ENCODE measurements around the gene PHACTR4.
"Not testable (repeated sequence)": the region's sequence is repeated elsewhere in the genome, so short reads cannot be mapped to it uniquely, and the experiment has no call there.

PHACTR4 gene

DNA sequence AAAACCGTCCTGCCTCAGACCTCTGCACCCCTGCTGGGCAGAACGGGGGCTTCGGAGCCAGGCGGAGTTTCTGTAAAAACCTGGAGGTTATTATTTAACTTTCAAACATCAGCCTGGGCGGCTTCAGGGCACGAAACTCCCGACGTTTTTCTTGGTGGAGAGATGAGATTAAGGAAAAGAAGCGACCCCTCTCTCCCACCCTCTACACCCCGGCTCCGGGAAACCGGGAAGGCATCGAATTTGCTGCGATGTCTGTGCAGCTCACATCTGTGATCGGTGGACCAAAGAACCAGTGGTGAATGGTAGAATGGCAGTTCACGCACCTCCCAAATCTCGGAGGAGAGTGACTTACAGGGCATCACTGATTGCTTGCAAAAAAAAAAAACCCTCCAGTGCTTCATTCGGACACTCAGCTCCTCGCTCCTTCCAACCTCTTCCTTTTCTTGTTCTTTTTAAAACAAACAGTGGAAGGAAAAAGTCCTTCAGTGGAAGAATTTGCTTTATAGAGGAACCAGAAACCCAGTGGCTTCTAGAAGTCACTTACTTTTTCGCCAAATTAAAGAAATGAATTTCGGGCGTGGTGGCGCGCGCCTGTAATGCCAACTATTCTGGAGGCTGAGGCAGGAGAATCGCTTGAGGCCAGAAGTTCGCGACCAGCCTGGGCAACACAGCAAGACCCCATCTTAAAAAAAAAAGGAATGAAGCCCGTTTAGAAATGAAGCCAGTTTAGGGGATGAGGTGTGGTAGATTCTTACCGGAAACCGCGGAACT, 884 bp downstream of the PHACTR4 start:
- H3K79me2 ChIP-seq (ENCODE audit: control insufficient read depth, insufficient read depth, low read length), result peaks cover 28% of the 10 kb centered on the region
- H3K27me3 ChIP-seq (ENCODE audit: insufficient read depth, low read length, poor library complexity), result no peaks in the 10 kb centered on the region
- peak overlapping the region; percentile 98 for H3K56ac ChIP-seq (ENCODE audit: low read length)
- H4K8ac ChIP-seq (ENCODE audit: low read depth, low read length), result peak overlapping the region; percentile 59
- peak overlapping the region; percentile 92 for H3K18ac ChIP-seq (ENCODE audit: low read length)
- peak overlapping the region; percentile 90 for H3K9ac ChIP-seq (ENCODE audit: low read length)
- WGBS (ENCODE audit: extremely low coverage, insufficient coverage, low lambda C conversion rate), result no CpG with 5 or more reads among the region's 32 CpGs
- H3K4me2 ChIP-seq (ENCODE audit: low read length), result peak overlapping the region; percentile 62
- no peak overlapping the region for H2BK15ac ChIP-seq (replicated peaks; ENCODE audit: low read depth)
- H3K23ac ChIP-seq (ENCODE audit: low read length), result peak overlapping the region; percentile 3
- H3K36me3 ChIP-seq (ENCODE audit: control insufficient read depth, insufficient read depth, low read length), result no peaks in the 10 kb centered on the region
- no peak overlapping the region for H2AK5ac ChIP-seq (ENCODE audit: low read length)
- peak; percentile 71 for DNase-seq
- H3K4me1 ChIP-seq (ENCODE audit: control insufficient read depth, low read depth, low read length), result peaks cover 2% of the 10 kb centered on the region
- no peak overlapping the region for H3K4ac ChIP-seq (ENCODE audit: low read depth, low read length)
- peak overlapping the region; percentile 96 for H3K27ac ChIP-seq (ENCODE audit: low read depth, low read length)
- no peak overlapping the region for H2BK120ac ChIP-seq (ENCODE audit: low read depth, low read length)
- peak overlapping the region; percentile 84 for H2BK5ac ChIP-seq (ENCODE audit: low read length)
- H3K4me3 ChIP-seq (ENCODE audit: low read length), result peak overlapping the region; percentile 78
- H3K79me1 ChIP-seq (ENCODE audit: low read length), result peaks cover 2% of the 10 kb centered on the region
- no peak overlapping the region for H4K5ac ChIP-seq (ENCODE audit: low read length)

DNA sequence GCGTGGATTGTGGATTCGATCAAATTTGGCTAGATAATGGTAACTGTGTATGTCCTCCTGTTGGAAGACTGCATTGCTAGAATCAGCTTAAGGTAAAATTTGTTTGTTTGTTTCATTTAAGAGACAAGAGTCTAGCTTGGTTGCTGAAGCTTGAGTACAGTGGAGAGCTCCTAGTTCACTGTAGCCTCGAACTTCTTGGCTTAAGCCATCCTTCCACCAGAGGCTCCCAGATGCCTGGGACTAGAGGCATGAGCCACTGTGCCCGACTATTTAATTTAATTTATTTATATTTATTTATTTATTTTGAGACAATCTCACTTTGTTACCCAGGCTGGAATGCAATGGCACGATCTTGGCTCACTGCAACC, 1.5 kb downstream of the PHACTR4 start:
- Histone ChIP-seq H3K36me3 (ENCODE audit: control insufficient read depth, insufficient read depth, low read length) (no peaks in the 10 kb centered on the region), H2BK120ac (ENCODE audit: low read depth, low read length) (no peak overlapping the region), H3K79me2 (ENCODE audit: control insufficient read depth, insufficient read depth, low read length) (peaks cover 28% of the 10 kb centered on the region), H3K27ac (ENCODE audit: low read depth, low read length) (no peak overlapping the region), H3K4me3 (ENCODE audit: low read length) (no peak overlapping the region), H4K8ac (ENCODE audit: low read depth, low read length) (no peak overlapping the region), H3K27me3 (ENCODE audit: insufficient read depth, low read length, poor library complexity) (no peaks in the 10 kb centered on the region), H3K56ac (ENCODE audit: low read length) (peak overlapping the region; percentile 98), H4K5ac (ENCODE audit: low read length) (no peak overlapping the region), H3K9ac (ENCODE audit: low read length) (peak overlapping the region; percentile 52), H3K23ac (ENCODE audit: low read length) (no peak overlapping the region), H3K79me1 (ENCODE audit: low read length) (peaks cover 2% of the 10 kb centered on the region), H3K4me1 (ENCODE audit: control insufficient read depth, low read depth, low read length) (peaks cover 2% of the 10 kb centered on the region), H3K4ac (ENCODE audit: low read depth, low read length) (no peak overlapping the region), H3K4me2 (ENCODE audit: low read length) (peak overlapping the region; percentile 59), H3K18ac (ENCODE audit: low read length) (no peak overlapping the region), H2BK5ac (ENCODE audit: low read length) (no peak overlapping the region), H2BK15ac (replicated peaks; ENCODE audit: low read depth) (no peak overlapping the region), H2AK5ac (ENCODE audit: low read length) (no peak overlapping the region)
- DNase-seq, result peak; percentile 8
- WGBS (ENCODE audit: extremely low coverage, insufficient coverage, low lambda C conversion rate), result no CpG with 5 or more reads among the region's 5 CpGs

DNA sequence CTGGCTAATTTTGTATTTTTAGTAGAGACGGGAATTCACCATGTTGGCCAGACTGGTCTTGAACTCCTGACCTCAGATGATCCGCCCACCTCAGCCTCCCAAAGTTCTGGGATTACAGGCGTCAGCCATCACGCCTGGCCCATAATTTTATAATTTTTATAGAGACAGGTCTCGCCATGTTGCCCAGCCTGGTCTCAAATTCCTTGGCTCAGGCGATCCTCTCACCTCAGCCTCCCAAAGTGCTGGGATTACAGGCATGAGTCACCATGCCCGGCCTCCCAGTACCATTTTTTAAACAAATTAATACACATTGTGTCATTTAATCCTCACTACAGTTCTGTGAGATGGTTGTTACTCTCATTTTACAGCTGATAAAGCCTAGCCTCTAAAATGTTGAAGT, 3.9 kb downstream of the PHACTR4 start:
- not testable (repeated sequence) for H3K4me3 ChIP-seq (ENCODE audit: low read length); H3K27me3 ChIP-seq (ENCODE audit: insufficient read depth, low read length, poor library complexity); H3K4me1 ChIP-seq (ENCODE audit: control insufficient read depth, low read depth, low read length); H2AK5ac ChIP-seq (ENCODE audit: low read length); H2BK15ac ChIP-seq (replicated peaks; ENCODE audit: low read depth); H2BK5ac ChIP-seq (ENCODE audit: low read length); H3K9ac ChIP-seq (ENCODE audit: low read length); H4K8ac ChIP-seq (ENCODE audit: low read depth, low read length); H3K36me3 ChIP-seq (ENCODE audit: control insufficient read depth, insufficient read depth, low read length); H3K23ac ChIP-seq (ENCODE audit: low read length); H3K79me1 ChIP-seq (ENCODE audit: low read length); H4K5ac ChIP-seq (ENCODE audit: low read length); H3K4ac ChIP-seq (ENCODE audit: low read depth, low read length); H2BK120ac ChIP-seq (ENCODE audit: low read depth, low read length); H3K18ac ChIP-seq (ENCODE audit: low read length); H3K4me2 ChIP-seq (ENCODE audit: low read length); H3K27ac ChIP-seq (ENCODE audit: low read depth, low read length); H3K56ac ChIP-seq (ENCODE audit: low read length)
- WGBS (ENCODE audit: extremely low coverage, insufficient coverage, low lambda C conversion rate), result no CpG with 5 or more reads among the region's 7 CpGs
- H3K79me2 ChIP-seq (ENCODE audit: control insufficient read depth, insufficient read depth, low read length), result peaks cover 32% of the 10 kb centered on the region
- DNase-seq, result peak; percentile 13

DNA sequence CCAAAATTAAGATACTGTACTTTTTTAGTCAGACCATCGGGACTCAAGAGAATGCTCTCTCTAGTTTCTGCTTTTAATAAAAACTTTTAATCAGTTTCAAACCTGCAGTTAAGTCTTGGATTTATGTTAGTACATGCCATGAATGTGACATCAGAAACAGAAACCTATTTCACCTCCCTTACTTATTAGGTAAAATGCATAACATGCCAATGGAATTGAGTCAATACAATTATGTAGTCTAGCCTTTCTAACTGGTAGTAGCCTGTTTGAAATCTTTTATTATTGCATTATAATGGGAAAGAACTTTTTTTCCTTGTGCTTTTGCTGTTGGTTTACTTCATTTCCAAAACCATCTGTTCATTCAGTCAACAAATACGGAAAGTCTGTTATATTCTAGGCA, 4.8 kb downstream of the PHACTR4 start:
- H2AK5ac ChIP-seq (ENCODE audit: low read length), result no peak overlapping the region
- H3K4me1 ChIP-seq (ENCODE audit: control insufficient read depth, low read depth, low read length), result peaks cover 2% of the 10 kb centered on the region
- H3K4me3 ChIP-seq (ENCODE audit: low read length), result no peak overlapping the region
- no peak overlapping the region for H3K4me2 ChIP-seq (ENCODE audit: low read length)
- no peaks in the 10 kb centered on the region for H3K36me3 ChIP-seq (ENCODE audit: control insufficient read depth, insufficient read depth, low read length)
- H3K27ac ChIP-seq (ENCODE audit: low read depth, low read length), result no peak overlapping the region
- no peak overlapping the region for H4K5ac ChIP-seq (ENCODE audit: low read length)
- DNase-seq, result peak; percentile 35
- peaks cover 35% of the 10 kb centered on the region for H3K79me2 ChIP-seq (ENCODE audit: control insufficient read depth, insufficient read depth, low read length)
- no peak overlapping the region for H2BK15ac ChIP-seq (replicated peaks; ENCODE audit: low read depth)
- H3K9ac ChIP-seq (ENCODE audit: low read length), result no peak overlapping the region
- H2BK5ac ChIP-seq (ENCODE audit: low read length), result no peak overlapping the region
- no peak overlapping the region for H3K56ac ChIP-seq (ENCODE audit: low read length)
- no CpG with 5 or more reads among the region's 2 CpGs for WGBS (ENCODE audit: extremely low coverage, insufficient coverage, low lambda C conversion rate)
- H3K23ac ChIP-seq (ENCODE audit: low read length), result no peak overlapping the region
- H3K4ac ChIP-seq (ENCODE audit: low read depth, low read length), result no peak overlapping the region
- peaks cover 4% of the 10 kb centered on the region for H3K79me1 ChIP-seq (ENCODE audit: low read length)
- H3K27me3 ChIP-seq (ENCODE audit: insufficient read depth, low read length, poor library complexity), result no peaks in the 10 kb centered on the region
- H3K18ac ChIP-seq (ENCODE audit: low read length), result no peak overlapping the region
- no peak overlapping the region for H4K8ac ChIP-seq (ENCODE audit: low read depth, low read length)
- no peak overlapping the region for H2BK120ac ChIP-seq (ENCODE audit: low read depth, low read length)

DNA sequence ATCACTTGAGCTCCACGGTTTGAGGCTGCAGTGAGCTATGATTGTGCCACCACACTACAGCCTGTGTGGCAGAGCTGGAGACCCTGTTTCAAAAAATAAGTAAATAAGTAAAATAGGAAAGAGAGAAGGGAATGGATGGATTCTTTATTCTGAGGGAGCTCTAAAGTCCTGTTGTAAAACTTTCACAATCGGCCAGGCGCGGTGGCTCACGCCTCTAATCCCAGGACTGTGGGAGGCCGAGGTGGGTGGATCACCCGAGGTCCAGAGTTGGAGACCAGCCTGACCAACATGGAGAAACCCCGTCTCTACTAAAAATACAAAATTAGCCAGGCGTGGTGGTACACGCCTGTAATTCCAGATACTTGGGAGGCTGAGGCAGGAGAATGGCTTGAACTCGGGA, 6.1 kb downstream of the PHACTR4 start:
- not testable (repeated sequence) for H2BK15ac ChIP-seq (replicated peaks; ENCODE audit: low read depth); H4K8ac ChIP-seq (ENCODE audit: low read depth, low read length); H2BK5ac ChIP-seq (ENCODE audit: low read length); H3K36me3 ChIP-seq (ENCODE audit: control insufficient read depth, insufficient read depth, low read length); H3K56ac ChIP-seq (ENCODE audit: low read length); DNase-seq; H3K9ac ChIP-seq (ENCODE audit: low read length); H3K23ac ChIP-seq (ENCODE audit: low read length); H3K4me2 ChIP-seq (ENCODE audit: low read length); H3K4me3 ChIP-seq (ENCODE audit: low read length); H2AK5ac ChIP-seq (ENCODE audit: low read length); H3K18ac ChIP-seq (ENCODE audit: low read length); H3K79me1 ChIP-seq (ENCODE audit: low read length); H3K4ac ChIP-seq (ENCODE audit: low read depth, low read length); H3K27ac ChIP-seq (ENCODE audit: low read depth, low read length); H3K4me1 ChIP-seq (ENCODE audit: control insufficient read depth, low read depth, low read length); H3K27me3 ChIP-seq (ENCODE audit: insufficient read depth, low read length, poor library complexity); H2BK120ac ChIP-seq (ENCODE audit: low read depth, low read length); H4K5ac ChIP-seq (ENCODE audit: low read length)
- H3K79me2 ChIP-seq (ENCODE audit: control insufficient read depth, insufficient read depth, low read length), result peaks cover 36% of the 10 kb centered on the region
- no CpG with 5 or more reads among the region's 11 CpGs for WGBS (ENCODE audit: extremely low coverage, insufficient coverage, low lambda C conversion rate)

DNA sequence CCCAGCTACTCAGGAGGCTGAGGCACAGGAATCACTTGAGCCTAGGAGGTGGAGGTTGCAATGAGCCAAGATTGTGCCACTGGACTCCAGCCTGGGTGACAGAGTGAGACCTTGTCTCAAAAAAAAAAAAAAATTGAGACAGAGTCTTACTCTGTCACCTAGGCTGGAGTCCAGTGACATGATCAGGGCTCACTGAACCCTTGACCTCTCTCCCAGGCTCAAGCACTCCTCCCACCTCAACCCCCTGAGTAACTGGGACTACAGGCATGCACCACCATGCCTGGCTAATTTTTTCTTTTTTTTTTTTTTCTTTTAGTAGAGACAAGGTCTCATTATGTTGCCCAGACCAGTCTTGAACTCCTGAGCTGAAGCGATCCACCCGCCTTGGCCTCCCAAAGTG, 6.7 kb downstream of the PHACTR4 start:
- H2AK5ac ChIP-seq (ENCODE audit: low read length); H3K4me3 ChIP-seq (ENCODE audit: low read length): not testable (repeated sequence)

More for the DNA sequence above, 6.7 kb downstream of the PHACTR4 start:
- not testable (repeated sequence) for H3K4me2 ChIP-seq (ENCODE audit: low read length); H3K36me3 ChIP-seq (ENCODE audit: control insufficient read depth, insufficient read depth, low read length); H2BK120ac ChIP-seq (ENCODE audit: low read depth, low read length); H3K27ac ChIP-seq (ENCODE audit: low read depth, low read length); H3K23ac ChIP-seq (ENCODE audit: low read length); H3K18ac ChIP-seq (ENCODE audit: low read length); H3K56ac ChIP-seq (ENCODE audit: low read length); H3K79me1 ChIP-seq (ENCODE audit: low read length); H2BK15ac ChIP-seq (replicated peaks; ENCODE audit: low read depth); H3K27me3 ChIP-seq (ENCODE audit: insufficient read depth, low read length, poor library complexity); H3K4ac ChIP-seq (ENCODE audit: low read depth, low read length); H3K4me1 ChIP-seq (ENCODE audit: control insufficient read depth, low read depth, low read length); H4K5ac ChIP-seq (ENCODE audit: low read length); H4K8ac ChIP-seq (ENCODE audit: low read depth, low read length); H2BK5ac ChIP-seq (ENCODE audit: low read length); DNase-seq; H3K9ac ChIP-seq (ENCODE audit: low read length)
- no CpG with 5 or more reads among the region's 2 CpGs for WGBS (ENCODE audit: extremely low coverage, insufficient coverage, low lambda C conversion rate)
- H3K79me2 ChIP-seq (ENCODE audit: control insufficient read depth, insufficient read depth, low read length), result peaks cover 31% of the 10 kb centered on the region
